Right kidney (tissue), 9 donors: ENCODE data around the gene LRIT1.
"Not testable (repeated sequence)": the region's sequence is repeated elsewhere in the genome, so short reads cannot be mapped to it uniquely, and the experiment has no call there.

ENCODE experiments used
- DNase-seq: peaks from one replicate; pipeline ENCODE4 v3.0.0-alpha.2; 2016
- long read RNA-seq, 8 donors: transcript quantifications; one replicate each; lab custom pipeline, GENCODE V29; 2026

Gene LRIT1
- long read RNA-seq, donor 1: 0 reads
- long read RNA-seq, donor 2: 0 reads
- long read RNA-seq, donor 3: 0 reads
- long read RNA-seq, donor 4: 0 reads
- long read RNA-seq, donor 5: 0 reads
- long read RNA-seq, donor 6: 0 reads
- long read RNA-seq, donor 7: 0 reads
- long read RNA-seq, donor 8: 0 reads

GRCh38 chr10:84241185-84241790 is at the start of gene LRIT1:
LRIT1 (minus strand) TSS chr10:84241546; CDS start chr10:84241439, 107 bp downstream.
- no peak for DNase-seq

- no peak for DNase-seq
Observed at GRCh38 chr10:84290235-84290634, 48.9 kb upstream of the LRIT1 start.

- DNase-seq: no peak
Observed at GRCh38 chr10:84289521-84290200, 48.3 kb upstream of the LRIT1 start.

- no peak for DNase-seq
Observed at GRCh38 chr10:84288151-84288550, 46.8 kb upstream of the LRIT1 start.

- no peak for DNase-seq
Observed at GRCh38 chr10:84286695-84287094, 45.3 kb upstream of the LRIT1 start.

- not testable (repeated sequence) for DNase-seq
Observed at GRCh38 chr10:84279876-84280475, 38.6 kb upstream of the LRIT1 start.

GRCh38 chr10:84270708-84271107 is 29.4 kb upstream of the LRIT1 start:
- DNase-seq: no peak

GRCh38 chr10:84269773-84270172 is 28.4 kb upstream of the LRIT1 start:
- no peak for DNase-seq

GRCh38 chr10:84269162-84269561 is 27.8 kb upstream of the LRIT1 start:
- no peak for DNase-seq

- no peak for DNase-seq
Observed at GRCh38 chr10:84267503-84268126, 26.3 kb upstream of the LRIT1 start.

- DNase-seq: no peak
Observed at GRCh38 chr10:84265418-84265817, 24.1 kb upstream of the LRIT1 start.

GRCh38 chr10:84264611-84265141 is 23.3 kb upstream of the LRIT1 start:
- peak; percentile 49 for DNase-seq

GRCh38 chr10:84263716-84264115 is 22.4 kb upstream of the LRIT1 start:
- DNase-seq: no peak

- no peak for DNase-seq
Observed at GRCh38 chr10:84262190-84262956, 21.0 kb upstream of the LRIT1 start.

- DNase-seq: no peak
Observed at GRCh38 chr10:84261236-84261915, 20.0 kb upstream of the LRIT1 start.

GRCh38 chr10:84258034-84258695 is 16.8 kb upstream of the LRIT1 start:
- DNase-seq: no peak

GRCh38 chr10:84257343-84258020 is 16.1 kb upstream of the LRIT1 start:
- no peak for DNase-seq

GRCh38 chr10:84256510-84257342 is 15.4 kb upstream of the LRIT1 start:
- no peak for DNase-seq
